SK-N-MC (cell line): ENCODE measurements around the gene NUP214.
"Not testable (repeated sequence)": the region's sequence is repeated elsewhere in the genome, so short reads cannot be mapped to it uniquely, and the experiment has no call there.

Experiments used
- DNase-seq: peaks from one replicate; pipeline ENCODE4 v3.0.0-alpha.2; 2011; ENCODE audit warnings: low read depth, low spot score
- H3K27ac ChIP-seq: fragments of 200-600 bp; sonication (generic); 2 replicates; pipeline ENCODE4 v1.5.1; 2016; ENCODE audit warnings: mixed run types
- H3K36me3 ChIP-seq: fragments of 200-600 bp; sonication (generic); 2 replicates; pipeline ENCODE4 v1.6.1; 2017; ENCODE audit warnings: antibody characterized with exemption, low read length, mixed read lengths; ENCODE audit not compliant: insufficient read depth
- H3K4me3 ChIP-seq: fragments of 200-600 bp; sonication (generic); 2 replicates; pipeline ENCODE4 v1.5.1; 2016
- H3K9ac ChIP-seq: fragments of 200-600 bp; sonication (generic); 2 replicates; pipeline ENCODE4 v1.8.0; 2017; ENCODE audit warnings: mixed run types, mixed read lengths; ENCODE audit not compliant: insufficient read length
- H3K9me3 ChIP-seq: fragments of 200-600 bp; sonication (generic); 2 replicates; pipeline ENCODE4 v1.6.1; 2017; ENCODE audit warnings: low read depth, mild to moderate bottlenecking, antibody characterized with exemption, low read length, moderate library complexity, mixed read lengths
- EZH2 ChIP-seq: fragments of 200-600 bp; sonication (generic); IDR thresholded peaks from one replicate; pipeline ENCODE4 v1.6.1; 2017; ENCODE audit warnings: antibody characterized with exemption
- FOXP2 ChIP-seq: optimal IDR thresholded peaks from 2 replicates; pipeline ENCODE3; 2011; ENCODE audit warnings: mild to moderate bottlenecking, moderate library complexity; ENCODE audit not compliant: insufficient read depth; ENCODE audit errors: extremely low read length, control extremely low read depth
- POLR2AphosphoS5 ChIP-seq: IDR thresholded peaks from 2 replicates; pipeline ENCODE4 v1.6.1; 2012; ENCODE audit warnings: mild to moderate bottlenecking, low read depth, low read length, borderline replicate concordance

NUP214 gene

DNA sequence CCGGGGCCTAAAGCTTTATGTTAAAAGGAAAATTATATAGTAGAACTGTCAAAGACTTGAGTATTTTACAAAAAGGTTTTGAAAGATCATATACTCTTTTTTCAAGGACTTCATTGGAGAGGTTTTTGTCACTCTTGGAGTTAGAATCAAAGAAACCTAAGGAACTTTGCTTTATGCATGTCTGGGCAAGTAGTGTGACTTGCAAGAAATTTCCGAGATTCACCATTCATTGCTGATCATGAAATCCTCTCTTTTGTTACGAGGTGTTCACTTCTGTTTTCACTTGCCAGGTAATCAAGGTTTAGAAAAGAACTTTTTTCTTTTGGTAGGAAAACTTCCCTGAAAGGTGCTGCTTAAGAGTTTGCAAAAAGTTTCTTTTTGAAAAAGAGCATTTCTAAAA, 64.8 kb downstream of the NUP214 start:
- DNase-seq = no peak
- TF ChIP-seq POLR2AphosphoS5 (no peak), EZH2 (no peak)
- H3K4me3 ChIP-seq = no peak overlapping the region
- peaks cover 62% of the 10 kb centered on the region for H3K36me3 ChIP-seq
- H3K9ac ChIP-seq = no peak overlapping the region
- peak overlapping the region; percentile 45; the same call in 1 of the 2 replicates for H3K27ac ChIP-seq
- H3K9me3 ChIP-seq = no peaks in the 10 kb centered on the region

GRCh38 chr9:131191032-131191431, 65.6 kb downstream of the NUP214 start:
- H3K36me3 ChIP-seq = peaks cover 64% of the 10 kb centered on the region
- DNase-seq, H3K4me3 ChIP-seq, H3K9me3 ChIP-seq, H3K27ac ChIP-seq, H3K9ac ChIP-seq: not testable (repeated sequence)

GRCh38 chr9:131191857-131192256, 66.5 kb downstream of the NUP214 start:
- peaks cover 67% of the 10 kb centered on the region for H3K36me3 ChIP-seq
- TF ChIP-seq FOXP2 (no peak), EZH2 (no peak), POLR2AphosphoS5 (no peak)
- H3K9ac ChIP-seq = no peak overlapping the region
- no peak overlapping the region for H3K27ac ChIP-seq
- H3K9me3 ChIP-seq = no peaks in the 10 kb centered on the region
- DNase-seq = no peak
- H3K4me3 ChIP-seq = no peak overlapping the region

DNA sequence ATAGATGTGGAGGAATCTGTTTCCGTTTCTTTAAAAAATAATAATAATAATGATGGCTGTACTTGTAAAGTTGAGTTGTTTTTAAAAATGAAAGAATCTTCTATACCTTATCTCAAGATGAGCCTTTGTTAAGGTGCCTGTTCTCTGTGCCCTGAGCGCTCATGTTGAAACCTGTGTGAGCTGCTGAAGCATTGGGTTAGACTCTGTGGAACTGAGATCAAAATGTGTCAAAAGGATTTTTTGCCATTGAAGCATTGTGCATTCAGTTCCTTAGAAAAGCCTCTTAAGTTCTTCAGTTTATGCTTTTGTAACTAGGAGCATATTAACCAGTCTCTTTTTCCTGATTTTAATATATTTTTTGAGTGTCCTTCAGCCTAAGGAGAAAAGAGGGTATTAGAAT, 67.7 kb downstream of the NUP214 start:
- Histone ChIP-seq H3K27ac (no peak overlapping the region), H3K4me3 (no peak overlapping the region), H3K36me3 (peaks cover 67% of the 10 kb centered on the region), H3K9ac (no peak overlapping the region), H3K9me3 (no peaks in the 10 kb centered on the region)
- TF ChIP-seq POLR2AphosphoS5 (no peak), EZH2 (no peak)
- no peak for DNase-seq

- no peak for TF ChIP-seq EZH2
- no peak for TF ChIP-seq POLR2AphosphoS5
- TF ChIP-seq FOXP2 = no peak
- peaks cover 67% of the 10 kb centered on the region for H3K36me3 ChIP-seq
- DNase-seq = no peak
- H3K4me3 ChIP-seq = no peak overlapping the region
- H3K9me3 ChIP-seq = no peaks in the 10 kb centered on the region
- no peak overlapping the region for H3K27ac ChIP-seq
- no peak overlapping the region for H3K9ac ChIP-seq
Observed at GRCh38 chr9:131194762-131195161, 69.4 kb downstream of the NUP214 start.

GRCh38 chr9:131197160-131197911, 72.0 kb downstream of the NUP214 start:
- no peak for TF ChIP-seq POLR2AphosphoS5
- TF ChIP-seq EZH2 = no peak
- TF ChIP-seq FOXP2 = no peak
- H3K9me3 ChIP-seq = no peaks in the 10 kb centered on the region
- peaks cover 68% of the 10 kb centered on the region for H3K36me3 ChIP-seq
- H3K4me3 ChIP-seq = no peak overlapping the region
- H3K27ac ChIP-seq = no peak overlapping the region
- no peak for DNase-seq
- no peak overlapping the region for H3K9ac ChIP-seq

DNA sequence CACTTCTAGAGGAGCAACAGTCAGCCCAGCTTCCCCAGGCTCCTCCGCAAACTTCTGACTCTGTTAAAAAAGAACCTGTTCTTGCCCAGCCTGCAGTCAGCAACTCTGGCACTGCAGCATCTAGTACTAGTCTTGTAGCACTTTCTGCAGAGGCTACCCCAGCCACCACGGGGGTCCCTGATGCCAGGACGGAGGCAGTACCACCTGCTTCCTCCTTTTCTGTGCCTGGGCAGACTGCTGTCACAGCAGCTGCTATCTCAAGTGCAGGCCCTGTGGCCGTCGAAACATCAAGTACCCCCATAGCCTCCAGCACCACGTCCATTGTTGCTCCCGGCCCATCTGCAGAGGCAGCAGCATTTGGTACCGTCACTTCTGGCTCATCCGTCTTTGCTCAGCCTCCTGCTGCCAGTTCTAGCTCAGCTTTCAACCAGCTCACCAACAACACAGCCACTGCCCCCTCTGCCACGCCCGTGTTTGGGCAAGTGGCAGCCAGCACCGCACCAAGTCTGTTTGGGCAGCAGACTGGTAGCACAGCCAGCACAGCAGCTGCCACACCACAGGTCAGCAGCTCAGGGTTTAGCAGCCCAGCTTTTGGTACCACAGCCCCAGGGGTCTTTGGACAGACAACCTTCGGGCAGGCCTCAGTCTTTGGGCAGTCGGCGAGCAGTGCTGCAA, 72.8 kb downstream of the NUP214 start:
- H3K27ac ChIP-seq = no peak overlapping the region
- no peak overlapping the region for H3K9ac ChIP-seq
- DNase-seq = no peak
- TF ChIP-seq FOXP2 (no peak), EZH2 (no peak), POLR2AphosphoS5 (no peak)
- H3K36me3 ChIP-seq = peaks cover 65% of the 10 kb centered on the region
- no peak overlapping the region for H3K4me3 ChIP-seq
- no peaks in the 10 kb centered on the region for H3K9me3 ChIP-seq

DNA sequence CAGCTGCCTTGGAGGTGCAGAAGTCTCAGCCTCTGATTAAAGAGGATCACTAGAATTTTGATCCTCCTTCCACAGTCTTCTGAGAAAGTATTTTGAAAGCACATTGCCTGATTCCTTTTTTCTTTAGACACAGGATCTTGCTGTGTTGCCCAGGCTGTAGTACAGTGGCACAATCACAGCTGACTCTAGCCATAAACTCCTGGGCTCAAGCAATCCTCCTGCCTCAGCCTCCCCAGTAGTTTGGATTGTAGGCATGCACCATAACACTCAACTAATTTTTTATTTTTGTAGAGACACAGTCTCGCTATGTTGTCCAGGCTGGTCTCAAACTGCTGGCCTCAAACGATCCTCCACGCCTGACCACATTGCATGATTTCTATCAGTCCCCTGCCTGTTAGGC, 76.5 kb downstream of the NUP214 start:
- Histone ChIP-seq H3K9me3 (no peaks in the 10 kb centered on the region), H3K36me3 (peaks cover 66% of the 10 kb centered on the region)
- no peak for TF ChIP-seq FOXP2
- TF ChIP-seq EZH2 = no peak
- no peak for TF ChIP-seq POLR2AphosphoS5

GRCh38 chr9:131203431-131204218, 78.2 kb downstream of the NUP214 start:
- H3K4me3 ChIP-seq = no peak overlapping the region
- TF ChIP-seq FOXP2 = no peak
- TF ChIP-seq POLR2AphosphoS5 = no peak
- TF ChIP-seq EZH2 = no peak
- no peak overlapping the region for H3K27ac ChIP-seq
- DNase-seq = no peak
- H3K36me3 ChIP-seq = peaks cover 56% of the 10 kb centered on the region
- H3K9ac ChIP-seq = no peak overlapping the region
- H3K9me3 ChIP-seq = no peaks in the 10 kb centered on the region

More for the DNA sequence above, 76.5 kb downstream of the NUP214 start:
- no peak overlapping the region for H3K9ac ChIP-seq
- H3K4me3 ChIP-seq = no peak overlapping the region
- DNase-seq = no peak
- H3K27ac ChIP-seq = no peak overlapping the region
